Neural progenitor cell (in vitro differentiated cells): Measurements from ENCODE around the gene TMCO4.

Experiments used
- CTCF ChIP-seq: fragments of 200-600 bp; sonication (generic); IDR thresholded peaks from 2 replicates; pipeline ENCODE4 v1.5.1; 2017; ENCODE audit warnings: antibody characterized with exemption, mild to moderate bottlenecking
- EZH2 ChIP-seq: fragments of 200-600 bp; sonication (generic); IDR thresholded peaks from 2 replicates; pipeline ENCODE4 v1.6.1; 2017; ENCODE audit warnings: antibody characterized with exemption, mild to moderate bottlenecking, moderate library complexity

DNA sequence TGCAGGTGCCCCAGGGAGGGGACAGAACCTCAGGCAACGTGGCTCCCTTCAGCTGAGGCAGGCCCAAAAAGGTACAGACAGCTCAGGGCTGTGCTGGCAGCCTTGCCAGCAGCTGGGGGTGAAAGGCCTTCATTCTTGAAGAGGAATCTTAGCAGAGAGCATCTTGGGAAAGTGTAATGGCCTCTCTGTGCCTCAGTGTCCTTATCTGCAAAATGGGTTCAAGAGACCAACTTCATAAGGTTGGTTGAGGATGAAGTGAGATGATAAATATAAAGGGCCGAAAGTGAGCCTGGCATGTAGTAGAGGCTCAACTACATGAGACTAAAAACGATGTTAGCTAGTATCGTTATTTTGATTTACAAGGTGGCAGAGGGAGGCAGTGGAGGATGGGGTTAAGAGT lies 26.2 kb downstream of the TMCO4 start:
- no peak for TF ChIP-seq CTCF
- no peak for TF ChIP-seq EZH2
